Subcutaneous adipose tissue (tissue), 4 donors: ENCODE results near the gene CDK3. TPM values are rescaled to one million over a fixed set of nuclear protein-coding genes. Genes with fewer than 3 reads are reported as not detected.

ENCODE experiments used
- CTCF ChIP-seq: fragments of 450-650 bp; IDR thresholded peaks from one replicate; pipeline ENCODE4 v1.5.1; 2016; ENCODE audit warnings: low read depth, mild to moderate bottlenecking, control low read depth, antibody characterized with exemption, moderate library complexity
- total RNA-seq, 4 donors: library from RNA; depleted of rRNA; stranded (reverse); fragments of >200 nt; gene quantifications; one replicate each; pipeline ENCODE4 v1.1.0, GENCODE V29; 2016

CDK3 gene
- total RNA-seq, 4 donors from 2014 or later = 4.9 to 10.2 (median 5.7) TPM

- TF ChIP-seq CTCF = no peak
Observed at GRCh38 chr17:76036497-76037261, 36.0 kb downstream of the CDK3 start.

- TF ChIP-seq CTCF = no peak
Observed at GRCh38 chr17:76038050-76038449, 37.4 kb downstream of the CDK3 start.

DNA sequence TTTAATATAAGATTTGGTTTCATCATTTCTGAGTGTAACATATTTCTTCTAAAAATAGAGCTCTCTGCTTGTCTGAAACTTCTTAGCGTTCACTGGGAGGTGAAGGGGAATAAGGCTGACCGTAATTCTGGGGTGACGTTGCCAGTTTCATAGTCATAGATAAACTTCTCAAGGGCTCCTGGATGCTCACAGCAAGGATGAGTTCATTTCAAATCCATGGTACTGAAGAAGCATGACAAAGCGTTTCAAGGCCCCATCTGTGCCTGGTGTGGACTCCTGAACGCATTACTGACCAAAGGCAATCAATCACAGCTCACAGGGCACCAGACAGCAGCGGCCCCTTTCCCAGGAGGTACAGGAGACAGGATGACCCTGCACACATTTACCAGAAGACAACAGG lies 38.5 kb downstream of the CDK3 start:
- TF ChIP-seq CTCF = no peak

DNA sequence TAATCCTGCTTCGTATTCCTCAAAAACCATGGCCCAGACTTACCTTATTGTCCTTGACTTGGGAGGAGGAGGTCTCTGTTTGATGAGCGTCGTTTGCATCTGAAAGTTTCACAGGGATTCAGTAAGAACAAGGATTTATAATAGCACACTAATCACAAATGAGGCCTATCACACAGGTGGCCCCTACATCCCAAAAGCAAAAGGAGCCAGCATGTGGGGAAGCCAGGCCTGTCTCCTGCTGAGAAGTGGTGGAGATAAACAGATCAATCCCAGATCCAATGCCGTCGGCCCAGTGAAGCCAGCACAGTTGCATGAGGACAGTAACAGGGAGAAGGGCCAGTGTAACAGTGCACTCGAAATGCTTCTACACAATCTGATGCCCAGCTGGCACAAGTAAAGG lies 39.7 kb downstream of the CDK3 start:
- TF ChIP-seq CTCF = no peak

GRCh38 chr17:76046064-76046463 lies 45.4 kb downstream of the CDK3 start:
- TF ChIP-seq CTCF = no peak

- no peak for TF ChIP-seq CTCF
Observed at GRCh38 chr17:76048025-76048605, 47.5 kb downstream of the CDK3 start.

- no peak for TF ChIP-seq CTCF
Observed at GRCh38 chr17:76048711-76049110, 48.1 kb downstream of the CDK3 start.
